Jurkat, Clone E6-1 (cell line): ENCODE data around the gene SLC1A5.
A peak's percentile ranks its signal among the peaks of the same experiment; 100 is the strongest.
"Not testable (repeated sequence)": the region's sequence is repeated elsewhere in the genome, so short reads cannot be mapped to it uniquely, and the experiment has no call there.

Source experiments
- DNase-seq: peaks from one replicate; pipeline ENCODE4 v3.0.0-alpha.2; 2011; ENCODE audit warnings: low read depth, low spot score
- H3K4me3 ChIP-seq: 2 replicates; pipeline ENCODE4 v1.5.1; 2011; ENCODE audit warnings: mild to moderate bottlenecking, low read length, control low read depth, moderate library complexity

Gene SLC1A5

GRCh38 chr19:46804432-46804831 is 16.0 kb upstream of the SLC1A5 start:
- H3K4me3 ChIP-seq, DNase-seq: not testable (repeated sequence)

- DNase-seq = no peak
- H3K4me3 ChIP-seq = no peak overlapping the region
These were observed 15.2 kb upstream of the SLC1A5 start for GRCh38 chr19:46803555-46803954.

GRCh38 chr19:46802152-46802551 is 13.8 kb upstream of the SLC1A5 start:
- no peak for DNase-seq
- H3K4me3 ChIP-seq = no peak overlapping the region

GRCh38 chr19:46798713-46799112 is 10.3 kb upstream of the SLC1A5 start:
- no peak for DNase-seq
- H3K4me3 ChIP-seq = no peak overlapping the region

- no peak overlapping the region for H3K4me3 ChIP-seq
- no peak for DNase-seq
These were observed 9.5 kb upstream of the SLC1A5 start for GRCh38 chr19:46797881-46798280.

GRCh38 chr19:46791944-46792343 is 3.5 kb upstream of the SLC1A5 start:
- peak overlapping the region; percentile 6 for H3K4me3 ChIP-seq
- peak; percentile 93 for DNase-seq

- H3K4me3 ChIP-seq = no peak overlapping the region
- no peak for DNase-seq
These were observed 977 bp upstream of the SLC1A5 start for GRCh38 chr19:46789371-46789770.

GRCh38 chr19:46788968-46789338 is 559 bp upstream of the SLC1A5 start:
- no peak for DNase-seq
- no peak overlapping the region for H3K4me3 ChIP-seq

- peak overlapping the region; percentile 89 for H3K4me3 ChIP-seq
- DNase-seq = no peak
These were observed 798 bp downstream of the SLC1A5 start for GRCh38 chr19:46787331-46788261.

GRCh38 chr19:46787040-46787330 is 1.4 kb downstream of the SLC1A5 start:
- no peak for DNase-seq
- peak overlapping the region; percentile 89 for H3K4me3 ChIP-seq

- DNase-seq = peak; percentile 74
- H3K4me3 ChIP-seq = peak overlapping the region; percentile 89
These were observed 2.0 kb downstream of the SLC1A5 start for GRCh38 chr19:46786236-46787039.

- DNase-seq = no peak
- peak overlapping the region; percentile 89 for H3K4me3 ChIP-seq
These were observed 2.5 kb downstream of the SLC1A5 start for GRCh38 chr19:46785980-46786235.

- H3K4me3 ChIP-seq = peak overlapping the region; percentile 89
- no peak for DNase-seq
These were observed 3.1 kb downstream of the SLC1A5 start for GRCh38 chr19:46785054-46785979.

- peak overlapping the region; percentile 89 for H3K4me3 ChIP-seq
- DNase-seq = peak; percentile 67
These were observed 3.9 kb downstream of the SLC1A5 start for GRCh38 chr19:46784262-46785053.

- no peak for DNase-seq
These were observed 4.7 kb downstream of the SLC1A5 start for GRCh38 chr19:46783670-46784069.

GRCh38 chr19:46782355-46783019 is 5.9 kb downstream of the SLC1A5 start:
- no peak for DNase-seq
- H3K4me3 ChIP-seq = no peak overlapping the region

More at GRCh38 chr19:46783670-46784069, 4.7 kb downstream of the SLC1A5 start:
- H3K4me3 ChIP-seq = no peak overlapping the region

- not testable (repeated sequence) for DNase-seq, H3K4me3 ChIP-seq
These were observed 10.3 kb downstream of the SLC1A5 start for GRCh38 chr19:46777956-46778645.
